ENCODE measurements around the gene UTP25.

DNA sequence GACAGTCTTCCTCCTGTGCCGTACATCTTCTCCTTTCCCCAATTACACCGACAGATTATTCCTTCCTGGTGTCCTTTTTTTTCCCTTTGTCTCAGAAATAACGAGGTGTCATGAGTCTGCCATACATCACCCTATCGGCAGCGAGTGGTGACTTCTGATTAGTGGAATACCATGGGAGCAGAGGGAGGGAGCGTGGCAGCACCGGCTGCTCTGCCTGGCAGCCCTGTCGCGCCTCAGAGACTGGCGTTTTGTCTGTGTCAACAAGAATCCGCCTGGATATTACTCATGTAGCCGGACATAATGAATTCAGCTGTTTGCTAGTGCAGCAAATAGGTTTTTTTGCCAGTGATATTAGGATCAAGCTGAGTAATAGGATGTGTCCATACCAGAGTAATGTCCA, 51.8 kb downstream of the UTP25 start:
- TF ChIP-seq POLR2A (IDR thresholded peaks at IDR 0.05; ENCODE audit: low read length) (no peak), GATA1 (IDR thresholded peaks at IDR 0.05; ENCODE audit: low read depth, low read length) (no peak)
